Measurements from ENCODE around the gene EN1.

EN1 gene

DNA sequence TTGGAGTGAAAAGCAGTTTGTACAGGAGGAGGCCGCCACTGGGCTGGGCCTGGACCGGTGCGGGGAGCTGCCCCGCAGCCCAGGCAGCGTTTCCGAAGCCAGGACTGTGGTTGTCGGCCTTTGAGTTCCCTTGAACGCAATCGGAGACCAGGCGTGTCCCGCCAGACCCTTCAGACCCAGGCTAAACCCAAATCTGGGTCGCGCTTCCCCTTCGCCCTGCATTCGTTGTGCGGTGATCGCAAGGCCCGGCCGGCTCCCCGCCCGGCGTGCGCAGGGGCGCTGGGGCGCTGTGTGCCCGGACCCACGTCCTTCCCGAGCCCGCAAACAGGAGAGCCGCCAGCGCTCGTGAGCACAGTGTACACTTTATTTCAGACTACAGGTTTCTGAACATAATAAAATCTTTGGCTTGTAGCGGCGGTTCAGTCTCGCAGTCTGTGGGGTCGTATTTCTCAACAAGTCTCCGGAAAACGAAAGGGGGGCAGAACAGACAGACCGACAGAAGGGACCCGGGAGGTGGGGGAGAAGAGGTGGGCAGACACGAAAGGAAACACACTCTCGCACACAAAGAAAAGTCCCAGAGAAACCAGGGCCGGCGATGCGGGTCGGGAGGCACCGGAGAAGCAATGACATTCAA is 5.5 kb downstream of the EN1 start:
- TF ChIP-seq, protein P1, sequence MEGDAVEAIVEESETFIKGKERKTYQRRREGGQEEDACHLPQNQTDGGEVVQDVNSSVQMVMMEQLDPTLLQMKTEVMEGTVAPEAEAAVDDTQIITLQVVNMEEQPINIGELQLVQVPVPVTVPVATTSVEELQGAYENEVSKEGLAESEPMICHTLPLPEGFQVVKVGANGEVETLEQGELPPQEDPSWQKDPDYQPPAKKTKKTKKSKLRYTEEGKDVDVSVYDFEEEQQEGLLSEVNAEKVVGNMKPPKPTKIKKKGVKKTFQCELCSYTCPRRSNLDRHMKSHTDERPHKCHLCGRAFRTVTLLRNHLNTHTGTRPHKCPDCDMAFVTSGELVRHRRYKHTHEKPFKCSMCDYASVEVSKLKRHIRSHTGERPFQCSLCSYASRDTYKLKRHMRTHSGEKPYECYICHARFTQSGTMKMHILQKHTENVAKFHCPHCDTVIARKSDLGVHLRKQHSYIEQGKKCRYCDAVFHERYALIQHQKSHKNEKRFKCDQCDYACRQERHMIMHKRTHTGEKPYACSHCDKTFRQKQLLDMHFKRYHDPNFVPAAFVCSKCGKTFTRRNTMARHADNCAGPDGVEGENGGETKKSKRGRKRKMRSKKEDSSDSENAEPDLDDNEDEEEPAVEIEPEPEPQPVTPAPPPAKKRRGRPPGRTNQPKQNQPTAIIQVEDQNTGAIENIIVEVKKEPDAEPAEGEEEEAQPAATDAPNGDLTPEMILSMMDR (IDR thresholded peaks at IDR 0.05; ENCODE audit: poor library complexity, severe bottlenecking) = no peak
- Histone ChIP-seq H3K27ac (ENCODE audit: poor library complexity, severe bottlenecking) (no peak overlapping the region), H3K27me3 (ENCODE audit: insufficient read depth, poor library complexity, severe bottlenecking) (peaks cover 95% of the 10 kb centered on the region), H3K9me3 (ENCODE audit: severe bottlenecking) (no peaks in the 10 kb centered on the region), H3K4me1 (ENCODE audit: insufficient read depth, poor library complexity, severe bottlenecking) (no peaks in the 10 kb centered on the region), H3K36me3 (ENCODE audit: low read depth) (no peaks in the 10 kb centered on the region), H3K4me3 (ENCODE audit: severe bottlenecking) (no peak overlapping the region)
- ATAC-seq (ENCODE audit: low read depth) = no peak
- DNase-seq (ENCODE audit: low spot score) = no peak

DNA sequence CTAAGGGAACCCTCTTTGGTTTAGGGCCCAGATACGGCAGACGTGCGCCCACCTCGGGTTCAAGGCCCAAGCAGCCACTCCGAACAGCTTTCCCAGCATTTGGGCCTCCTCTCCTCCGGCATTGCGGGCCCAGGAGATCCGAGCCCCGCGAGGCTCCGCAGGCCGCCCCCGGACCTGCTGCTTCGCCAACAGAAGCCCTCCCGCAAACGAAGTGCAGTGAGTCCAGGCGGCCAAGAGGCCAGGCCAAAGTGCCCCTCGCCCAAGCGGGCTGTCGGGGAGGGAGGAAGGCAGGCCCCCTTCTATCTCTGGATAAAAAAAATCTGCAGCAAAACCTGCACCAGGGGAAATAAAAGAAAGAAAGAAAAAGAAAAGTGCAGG is 6.0 kb downstream of the EN1 start:
- no peak overlapping the region for H3K4me3 ChIP-seq (ENCODE audit: severe bottlenecking)
- DNase-seq (ENCODE audit: low spot score) (no peak), ATAC-seq (ENCODE audit: low read depth) (no peak)
- H3K9me3 ChIP-seq (ENCODE audit: severe bottlenecking) = no peaks in the 10 kb centered on the region
- H3K27me3 ChIP-seq (ENCODE audit: insufficient read depth, poor library complexity, severe bottlenecking) = peaks cover 97% of the 10 kb centered on the region
- no peak overlapping the region for H3K27ac ChIP-seq (ENCODE audit: poor library complexity, severe bottlenecking)
- TF ChIP-seq, protein P1 (IDR thresholded peaks at IDR 0.05; ENCODE audit: poor library complexity, severe bottlenecking) = no peak
- no peaks in the 10 kb centered on the region for H3K36me3 ChIP-seq (ENCODE audit: low read depth)
- H3K4me1 ChIP-seq (ENCODE audit: insufficient read depth, poor library complexity, severe bottlenecking) = no peaks in the 10 kb centered on the region

DNA sequence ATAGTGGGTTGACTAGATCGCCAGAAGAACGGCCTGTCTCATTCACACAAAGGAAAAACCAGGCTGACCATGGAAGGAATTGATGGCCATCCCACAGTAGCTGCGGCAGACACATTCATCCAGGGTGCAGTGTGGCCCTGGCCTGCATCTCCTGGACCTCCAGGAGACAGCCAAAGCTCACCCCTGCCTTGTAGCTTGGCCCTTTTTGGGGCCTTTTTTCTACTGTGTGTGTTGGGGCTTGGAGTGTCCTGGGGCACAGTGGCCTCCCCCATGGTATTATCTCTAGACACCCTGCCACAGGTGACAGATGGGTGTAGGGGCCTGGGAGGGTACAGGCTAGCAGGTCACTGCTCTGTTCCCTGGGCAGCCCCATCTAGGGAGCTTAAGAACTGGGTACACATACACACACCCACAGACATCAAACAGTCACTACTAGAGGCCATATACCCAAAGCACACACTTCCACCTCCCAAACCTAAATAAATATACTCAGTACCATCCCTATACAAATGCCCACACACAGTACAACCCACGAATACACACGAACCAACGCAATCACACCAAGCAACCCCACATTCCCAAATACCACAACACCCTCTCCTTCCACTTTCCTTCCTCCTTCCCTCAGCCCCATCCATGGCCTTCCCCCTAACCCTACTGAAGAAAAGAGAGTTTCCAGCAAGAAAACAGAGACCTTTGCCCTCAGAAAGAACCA is 8.6 kb downstream of the EN1 start:
- H3K4me3 ChIP-seq (ENCODE audit: severe bottlenecking) = no peak overlapping the region
- peaks cover 99% of the 10 kb centered on the region for H3K27me3 ChIP-seq (ENCODE audit: insufficient read depth, poor library complexity, severe bottlenecking)
- no peak overlapping the region for H3K27ac ChIP-seq (ENCODE audit: poor library complexity, severe bottlenecking)
- no peaks in the 10 kb centered on the region for H3K4me1 ChIP-seq (ENCODE audit: insufficient read depth, poor library complexity, severe bottlenecking)
- H3K9me3 ChIP-seq (ENCODE audit: severe bottlenecking) = no peaks in the 10 kb centered on the region
- TF ChIP-seq, protein P1 (IDR thresholded peaks at IDR 0.05; ENCODE audit: poor library complexity, severe bottlenecking) = no peak
- no peak for DNase-seq (ENCODE audit: low spot score)
- H3K36me3 ChIP-seq (ENCODE audit: low read depth) = no peaks in the 10 kb centered on the region
- ATAC-seq (ENCODE audit: low read depth) = no peak

DNA sequence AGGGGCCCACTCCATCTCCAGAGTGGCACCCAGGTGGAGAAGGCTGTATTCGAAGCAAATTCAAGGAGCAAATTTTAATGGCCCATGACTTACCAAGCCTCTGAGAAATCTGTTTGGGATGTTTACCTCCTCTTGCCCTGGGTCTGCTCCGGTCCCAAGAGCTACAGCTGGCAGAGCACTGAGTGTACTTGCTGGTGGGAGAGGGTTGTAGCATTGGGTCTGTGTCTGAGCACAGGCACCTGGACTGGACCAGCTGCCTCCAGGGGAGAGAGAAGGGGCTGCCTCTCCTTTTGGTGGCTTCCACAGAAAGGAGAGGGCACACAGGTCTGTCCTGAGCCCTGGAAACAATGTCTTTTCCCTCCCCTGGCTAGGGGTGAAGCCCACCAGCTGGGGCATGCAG is 9.8 kb downstream of the EN1 start:
- TF ChIP-seq, protein P1 (IDR thresholded peaks at IDR 0.05; ENCODE audit: poor library complexity, severe bottlenecking) = no peak
- Histone ChIP-seq H3K27me3 (ENCODE audit: insufficient read depth, poor library complexity, severe bottlenecking) (peaks cover 99% of the 10 kb centered on the region), H3K4me3 (ENCODE audit: severe bottlenecking) (no peak overlapping the region), H3K27ac (ENCODE audit: poor library complexity, severe bottlenecking) (no peak overlapping the region), H3K36me3 (ENCODE audit: low read depth) (no peaks in the 10 kb centered on the region), H3K9me3 (ENCODE audit: severe bottlenecking) (no peaks in the 10 kb centered on the region), H3K4me1 (ENCODE audit: insufficient read depth, poor library complexity, severe bottlenecking) (no peaks in the 10 kb centered on the region)
- peak; percentile 17 for DNase-seq (ENCODE audit: low spot score)
- ATAC-seq (ENCODE audit: low read depth) = no peak

DNA sequence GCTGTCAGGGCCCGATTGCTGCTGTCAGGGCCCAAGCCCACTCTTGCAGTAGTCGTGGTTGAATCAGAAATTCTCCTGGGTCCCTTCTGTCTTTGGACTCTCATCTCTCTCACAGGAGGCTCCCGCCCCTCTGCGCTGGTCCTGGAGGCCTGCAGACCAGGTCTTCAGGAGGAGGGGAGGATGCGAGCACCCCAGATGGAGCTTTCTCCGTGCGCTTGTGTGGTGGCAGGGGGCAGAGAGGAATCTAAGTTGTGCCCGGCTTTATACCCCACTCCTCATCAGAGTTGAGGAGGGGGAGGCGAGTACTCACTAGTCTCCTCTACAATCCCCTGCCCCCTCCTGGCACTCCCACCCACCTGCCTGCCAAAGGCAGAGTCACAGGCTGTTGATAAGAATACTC is 10.4 kb downstream of the EN1 start:
- no peaks in the 10 kb centered on the region for H3K36me3 ChIP-seq (ENCODE audit: low read depth)
- H3K27me3 ChIP-seq (ENCODE audit: insufficient read depth, poor library complexity, severe bottlenecking) = peaks cover 99% of the 10 kb centered on the region
- H3K9me3 ChIP-seq (ENCODE audit: severe bottlenecking) = no peaks in the 10 kb centered on the region
- no peak for ATAC-seq (ENCODE audit: low read depth)
- TF ChIP-seq, protein P1 (IDR thresholded peaks at IDR 0.05; ENCODE audit: poor library complexity, severe bottlenecking) = no peak
- no peak overlapping the region for H3K4me3 ChIP-seq (ENCODE audit: severe bottlenecking)
- DNase-seq (ENCODE audit: low spot score) = peak; percentile 15
- no peaks in the 10 kb centered on the region for H3K4me1 ChIP-seq (ENCODE audit: insufficient read depth, poor library complexity, severe bottlenecking)
- H3K27ac ChIP-seq (ENCODE audit: poor library complexity, severe bottlenecking) = no peak overlapping the region

Data from RWPE2 (cell line).